22Rv1 (cell line): ENCODE data around the gene TAS2R16.

Experiments
- H3K27ac ChIP-seq: fragments of 450-650 bp; 2 replicates; pipeline ENCODE4 v1.5.1; 2017
- CTCF ChIP-seq: fragments of 450-650 bp; IDR thresholded peaks from 2 replicates; pipeline ENCODE4 v1.5.1; 2017; ENCODE audit warnings: mild to moderate bottlenecking
- ZFX ChIP-seq: fragments of 450-650 bp; IDR thresholded peaks from 2 replicates; pipeline ENCODE4 v1.6.1; 2017; ENCODE audit warnings: antibody characterized with exemption, borderline replicate concordance

TAS2R16 gene

GRCh38 chr7:123003539-123004126, 8.1 kb upstream of the TAS2R16 start:
- TF ChIP-seq CTCF: no peak
- TF ChIP-seq ZFX: no peak
- H3K27ac ChIP-seq: no peak overlapping the region

- H3K27ac ChIP-seq: no peak overlapping the region
- TF ChIP-seq ZFX (no peak), CTCF (no peak)
Observed at GRCh38 chr7:122989577-122989976, 5.9 kb downstream of the TAS2R16 start.

- H3K27ac ChIP-seq: no peak overlapping the region
- TF ChIP-seq CTCF: no peak
- TF ChIP-seq ZFX: no peak
Observed at GRCh38 chr7:122989041-122989440, 6.5 kb downstream of the TAS2R16 start.

- no peak overlapping the region for H3K27ac ChIP-seq
- TF ChIP-seq CTCF (no peak), ZFX (no peak)
Observed at GRCh38 chr7:122988333-122988732, 7.2 kb downstream of the TAS2R16 start.

GRCh38 chr7:122987463-122987862, 8.0 kb downstream of the TAS2R16 start:
- TF ChIP-seq ZFX: no peak
- no peak for TF ChIP-seq CTCF
- H3K27ac ChIP-seq: no peak overlapping the region

GRCh38 chr7:122984021-122984420, 11.5 kb downstream of the TAS2R16 start:
- no peak for TF ChIP-seq CTCF
- no peak for TF ChIP-seq ZFX
- H3K27ac ChIP-seq: no peak overlapping the region

GRCh38 chr7:122983261-122983660, 12.2 kb downstream of the TAS2R16 start:
- TF ChIP-seq CTCF (no peak), ZFX (no peak)
- H3K27ac ChIP-seq: no peak overlapping the region
